Measurements from ENCODE around the gene MYBPC3.

Gene MYBPC3

DNA sequence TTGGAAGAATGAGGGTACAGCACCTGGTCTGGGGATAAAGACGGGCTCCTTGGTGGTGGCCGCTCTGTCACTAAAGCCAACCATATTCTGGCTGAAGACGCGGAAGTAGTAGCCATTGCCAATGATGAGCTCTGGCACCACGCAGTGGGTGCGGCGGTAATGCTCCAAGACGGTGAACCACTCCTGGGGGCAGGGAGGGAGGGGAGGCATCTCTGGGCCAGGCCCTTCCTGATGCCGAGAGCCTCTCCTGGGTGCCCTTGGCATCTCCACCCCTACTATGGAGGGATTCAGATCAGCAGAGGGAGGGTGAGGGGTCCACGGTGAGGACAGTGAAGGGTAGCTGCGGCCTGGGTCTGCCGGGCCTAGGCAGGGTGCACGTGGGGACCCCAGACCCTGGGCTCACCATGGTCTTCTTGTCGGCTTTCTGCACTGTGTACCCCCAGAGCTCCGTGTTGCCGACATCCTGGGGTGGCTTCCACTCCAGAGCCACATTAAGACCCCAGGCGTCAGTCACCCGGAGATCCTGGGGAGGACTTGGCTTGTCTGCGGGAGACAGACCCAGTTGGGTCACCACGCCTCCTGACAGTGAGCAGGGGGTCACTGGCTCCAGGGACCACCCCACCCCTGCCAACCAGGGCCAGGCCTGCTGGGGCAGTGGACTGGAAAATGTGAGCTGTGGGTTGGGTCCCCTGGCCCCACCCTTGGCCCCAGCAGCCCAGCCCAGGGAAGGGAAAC, 19.5 kb downstream of the MYBPC3 start:
- Histone ChIP-seq H3K9me3 (ENCODE audit: control insufficient read depth in 1 of 2, low read length in 2 of 2) (no peaks in the 10 kb centered on the region), H3K27me3 (ENCODE audit: low read depth, low read length) (no peaks in the 10 kb centered on the region), H3K36me3 (ENCODE audit: control insufficient read depth in 1 of 2, insufficient read depth in 2 of 2, low read length in 2 of 2) (peaks cover 12 to 18% of the 10 kb centered on the region in 2 donors), H3K27ac (ENCODE audit: low read length) (no peak overlapping the region), H3K4me1 (ENCODE audit: control insufficient read depth in 1 of 2, insufficient read depth in 2 of 2, low read length in 2 of 2) (peaks cover 0 to 20% of the 10 kb centered on the region in 2 donors), H3K4me3 (ENCODE audit: low read depth in 1 of 2, low read length in 2 of 2) (no peak overlapping the region)

GRCh38 chr11:47332303-47332711, 20.2 kb downstream of the MYBPC3 start:
- H3K27me3 ChIP-seq (ENCODE audit: low read depth, low read length) = no peaks in the 10 kb centered on the region
- peaks cover 0 to 20% of the 10 kb centered on the region in 2 donors for H3K4me1 ChIP-seq (ENCODE audit: control insufficient read depth in 1 of 2, insufficient read depth in 2 of 2, low read length in 2 of 2)
- H3K36me3 ChIP-seq (ENCODE audit: control insufficient read depth in 1 of 2, insufficient read depth in 2 of 2, low read length in 2 of 2) = peaks cover 17 to 24% of the 10 kb centered on the region in 2 donors
- H3K9me3 ChIP-seq (ENCODE audit: control insufficient read depth in 1 of 2, low read length in 2 of 2) = no peaks in the 10 kb centered on the region
- no peak overlapping the region for H3K27ac ChIP-seq (ENCODE audit: low read length)
- H3K4me3 ChIP-seq (ENCODE audit: low read depth in 1 of 2, low read length in 2 of 2) = no peak overlapping the region

DNA sequence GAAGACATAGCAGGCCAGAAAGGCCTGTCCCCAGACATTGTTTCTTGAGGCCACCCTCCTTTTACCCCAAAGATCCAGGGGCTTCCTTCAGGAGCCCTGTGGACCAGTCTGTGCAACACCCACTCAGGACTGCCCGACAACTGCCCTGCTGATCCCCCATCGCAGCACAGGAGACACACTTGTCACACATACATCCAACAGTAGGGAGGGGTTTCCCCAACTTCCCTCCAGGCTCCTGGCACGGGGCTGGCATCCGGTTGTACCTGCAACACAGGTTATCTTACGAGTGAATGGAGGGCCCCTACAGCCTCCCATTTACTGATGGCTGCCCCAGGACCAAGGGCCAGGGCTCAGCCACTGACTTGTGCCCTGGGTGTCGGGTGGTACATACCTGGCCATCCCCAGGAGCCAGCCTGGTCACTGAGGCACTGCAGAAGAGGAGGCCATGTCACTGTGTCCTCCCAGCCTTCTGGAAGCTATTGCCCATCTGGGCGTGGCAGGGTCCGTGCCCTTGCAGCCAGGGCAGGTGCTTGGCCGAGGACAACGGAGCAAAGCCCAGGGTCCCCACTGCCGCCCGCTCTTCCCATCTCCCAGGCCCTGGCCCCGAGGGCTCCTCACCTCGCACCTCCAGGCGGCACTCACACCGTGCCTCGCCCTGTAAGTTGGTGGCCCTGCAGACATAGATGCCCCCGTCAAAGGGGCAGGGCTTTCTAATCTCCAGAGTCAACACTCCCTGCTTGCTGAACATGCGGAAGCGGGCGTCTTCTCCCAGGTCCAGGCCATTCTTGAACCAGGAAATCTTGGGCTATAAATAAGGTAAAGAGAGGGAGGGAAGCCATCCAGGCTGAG, 20.8 kb downstream of the MYBPC3 start:
- H3K27me3 ChIP-seq (ENCODE audit: low read depth, low read length) = no peaks in the 10 kb centered on the region
- H3K4me3 ChIP-seq (ENCODE audit: low read depth in 1 of 2, low read length in 2 of 2) = no peak overlapping the region
- no peaks in the 10 kb centered on the region for H3K9me3 ChIP-seq (ENCODE audit: control insufficient read depth in 1 of 2, low read length in 2 of 2)
- H3K27ac ChIP-seq (ENCODE audit: low read length) = no peak overlapping the region
- H3K4me1 ChIP-seq (ENCODE audit: control insufficient read depth in 1 of 2, insufficient read depth in 2 of 2, low read length in 2 of 2) = peaks cover 0 to 20% of the 10 kb centered on the region in 2 donors
- H3K36me3 ChIP-seq (ENCODE audit: control insufficient read depth in 1 of 2, insufficient read depth in 2 of 2, low read length in 2 of 2) = peaks cover 21 to 31% of the 10 kb centered on the region in 2 donors

GRCh38 chr11:47329987-47330931, 22.2 kb downstream of the MYBPC3 start:
- Histone ChIP-seq H3K27ac (ENCODE audit: low read length) (no peak overlapping the region), H3K36me3 (ENCODE audit: control insufficient read depth in 1 of 2, insufficient read depth in 2 of 2, low read length in 2 of 2) (peaks cover 34 to 45% of the 10 kb centered on the region in 2 donors), H3K9me3 (ENCODE audit: control insufficient read depth in 1 of 2, low read length in 2 of 2) (no peaks in the 10 kb centered on the region), H3K27me3 (ENCODE audit: low read depth, low read length) (no peaks in the 10 kb centered on the region), H3K4me3 (ENCODE audit: low read depth in 1 of 2, low read length in 2 of 2) (no peak overlapping the region), H3K4me1 (ENCODE audit: control insufficient read depth in 1 of 2, insufficient read depth in 2 of 2, low read length in 2 of 2) (peaks cover 0 to 20% of the 10 kb centered on the region in 2 donors)

GRCh38 chr11:47329431-47329986, 23.0 kb downstream of the MYBPC3 start:
- Histone ChIP-seq H3K4me1 (ENCODE audit: control insufficient read depth in 1 of 2, insufficient read depth in 2 of 2, low read length in 2 of 2) (peaks cover 0 to 20% of the 10 kb centered on the region in 2 donors), H3K9me3 (ENCODE audit: control insufficient read depth in 1 of 2, low read length in 2 of 2) (no peaks in the 10 kb centered on the region), H3K36me3 (ENCODE audit: control insufficient read depth in 1 of 2, insufficient read depth in 2 of 2, low read length in 2 of 2) (peaks cover 41 to 48% of the 10 kb centered on the region in 2 donors), H3K4me3 (ENCODE audit: low read depth in 1 of 2, low read length in 2 of 2) (no peak overlapping the region), H3K27me3 (ENCODE audit: low read depth, low read length) (no peaks in the 10 kb centered on the region), H3K27ac (ENCODE audit: low read length) (no peak overlapping the region)

DNA sequence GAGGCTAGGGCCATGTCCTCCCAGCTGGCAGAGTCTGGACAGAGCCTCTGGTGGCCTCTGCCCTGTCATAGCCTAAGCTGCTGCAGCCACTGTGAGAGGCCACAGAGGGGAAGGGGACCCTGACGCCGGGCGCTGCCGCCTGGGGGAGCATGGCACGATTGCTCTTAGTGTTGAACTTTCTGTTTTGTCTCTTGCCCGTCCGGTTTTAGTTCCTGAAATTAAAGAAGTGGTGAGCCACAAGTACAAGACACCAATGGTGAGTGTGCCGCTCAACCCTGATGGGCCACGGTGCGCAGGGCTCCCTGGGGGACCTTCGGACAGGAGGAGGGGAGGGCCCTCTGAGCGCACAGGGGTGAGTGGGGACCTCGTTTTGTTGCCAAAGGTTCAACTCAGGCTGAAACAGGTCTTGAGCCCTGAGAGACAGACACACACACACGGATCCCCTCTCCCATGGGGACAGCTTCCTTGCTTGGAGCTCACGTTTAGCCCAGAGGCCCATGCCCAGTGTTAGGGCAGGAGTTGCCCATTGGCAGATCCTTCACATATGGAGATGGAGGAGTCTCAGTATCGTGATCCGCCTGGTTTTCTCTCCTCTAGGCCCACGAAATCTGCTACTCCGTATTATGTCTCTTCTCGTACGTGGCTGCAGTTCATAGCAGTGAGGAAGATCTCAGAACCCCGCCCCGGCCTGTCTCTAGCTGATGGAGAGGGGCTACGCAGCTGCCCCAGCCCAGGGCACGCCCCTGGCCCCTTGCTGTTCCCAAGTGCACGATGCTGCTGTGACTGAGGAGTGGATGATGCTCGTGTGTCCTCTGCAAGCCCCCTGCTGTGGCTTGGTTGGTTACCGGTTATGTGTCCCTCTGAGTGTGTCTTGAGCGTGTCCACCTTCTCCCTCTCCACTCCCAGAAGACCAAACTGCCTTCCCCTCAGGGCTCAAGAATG, 23.8 kb downstream of the MYBPC3 start:
- Histone ChIP-seq H3K27ac (ENCODE audit: low read length) (no peak overlapping the region), H3K36me3 (ENCODE audit: control insufficient read depth in 1 of 2, insufficient read depth in 2 of 2, low read length in 2 of 2) (peaks cover 41 to 48% of the 10 kb centered on the region in 2 donors), H3K9me3 (ENCODE audit: control insufficient read depth in 1 of 2, low read length in 2 of 2) (no peaks in the 10 kb centered on the region), H3K4me3 (ENCODE audit: low read depth in 1 of 2, low read length in 2 of 2) (no peak overlapping the region), H3K4me1 (ENCODE audit: control insufficient read depth in 1 of 2, insufficient read depth in 2 of 2, low read length in 2 of 2) (peaks cover 0 to 20% of the 10 kb centered on the region in 2 donors), H3K27me3 (ENCODE audit: low read depth, low read length) (no peaks in the 10 kb centered on the region)

DNA sequence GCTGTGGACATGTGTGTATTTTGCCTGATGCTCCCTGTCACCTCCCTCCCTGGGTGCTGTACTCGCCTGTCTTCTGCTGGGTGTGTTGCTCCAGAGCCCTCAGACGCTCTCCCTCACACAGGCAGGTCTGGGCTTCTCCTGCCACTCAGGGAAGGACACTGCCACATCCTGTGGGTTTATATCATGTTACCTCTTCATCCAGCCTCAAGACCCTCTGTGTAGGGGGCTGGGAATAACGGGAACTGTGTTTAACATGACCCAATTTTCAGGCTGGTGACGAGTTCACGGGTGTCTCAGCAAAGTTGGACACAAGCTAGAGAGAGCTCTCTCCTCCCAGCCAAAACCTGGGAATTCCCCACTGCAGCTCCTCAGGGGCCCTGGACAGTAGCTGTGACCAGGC, 24.6 kb downstream of the MYBPC3 start:
- Histone ChIP-seq H3K27me3 (ENCODE audit: low read depth, low read length) (no peaks in the 10 kb centered on the region), H3K27ac (ENCODE audit: low read length) (no peak overlapping the region), H3K9me3 (ENCODE audit: control insufficient read depth in 1 of 2, low read length in 2 of 2) (no peaks in the 10 kb centered on the region), H3K4me1 (ENCODE audit: control insufficient read depth in 1 of 2, insufficient read depth in 2 of 2, low read length in 2 of 2) (peaks cover 0 to 20% of the 10 kb centered on the region in 2 donors), H3K36me3 (ENCODE audit: control insufficient read depth in 1 of 2, insufficient read depth in 2 of 2, low read length in 2 of 2) (peaks cover 41 to 48% of the 10 kb centered on the region in 2 donors), H3K4me3 (ENCODE audit: low read depth in 1 of 2, low read length in 2 of 2) (no peak overlapping the region)

DNA sequence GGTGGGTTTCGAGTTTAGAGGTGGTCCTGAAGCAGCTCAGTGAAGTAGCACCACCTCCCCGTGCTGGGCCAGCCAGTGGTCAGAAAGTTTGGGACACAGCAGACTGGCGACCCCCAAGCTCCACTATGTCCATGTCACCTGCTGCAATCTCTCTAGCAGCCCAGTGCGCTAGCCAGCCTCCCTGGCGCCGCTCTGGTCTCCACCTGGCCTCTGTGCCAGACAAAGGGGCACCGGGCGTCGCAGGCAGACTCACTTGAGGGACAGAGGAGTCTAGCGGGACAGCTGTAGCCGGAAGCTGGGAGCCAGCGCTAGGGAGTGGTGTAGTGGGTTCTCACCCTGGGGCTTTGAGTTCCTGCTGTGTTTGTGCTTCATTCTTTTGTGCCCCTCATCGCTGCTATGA, 25.5 kb downstream of the MYBPC3 start:
- Histone ChIP-seq H3K36me3 (ENCODE audit: control insufficient read depth in 1 of 2, insufficient read depth in 2 of 2, low read length in 2 of 2) (peaks cover 42 to 53% of the 10 kb centered on the region in 2 donors), H3K4me3 (ENCODE audit: low read depth in 1 of 2, low read length in 2 of 2) (no peak overlapping the region), H3K9me3 (ENCODE audit: control insufficient read depth in 1 of 2, low read length in 2 of 2) (no peaks in the 10 kb centered on the region), H3K27ac (ENCODE audit: low read length) (no peak overlapping the region), H3K27me3 (ENCODE audit: low read depth, low read length) (no peaks in the 10 kb centered on the region), H3K4me1 (ENCODE audit: control insufficient read depth in 1 of 2, insufficient read depth in 2 of 2, low read length in 2 of 2) (peaks cover 0 to 20% of the 10 kb centered on the region in 2 donors)

DNA sequence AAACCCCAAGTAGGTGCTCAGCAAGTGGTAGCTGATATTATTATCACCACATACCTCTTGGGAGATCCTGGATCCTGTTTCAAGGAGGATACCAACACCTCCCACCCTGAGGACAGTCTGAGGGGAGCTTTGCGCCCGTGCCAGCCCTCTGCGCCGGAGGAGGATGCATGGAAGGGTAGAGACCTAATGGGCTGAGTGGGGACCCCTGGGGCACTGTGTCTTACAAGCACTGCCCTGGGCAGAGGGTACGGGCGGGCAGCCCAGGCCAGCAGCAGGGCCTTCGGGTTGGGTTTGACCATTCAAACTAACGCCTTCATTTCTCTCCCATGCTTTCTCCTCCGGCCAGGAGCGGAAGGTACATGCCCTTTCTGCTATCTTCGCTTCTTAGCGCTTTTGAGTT, 26.3 kb downstream of the MYBPC3 start:
- H3K36me3 ChIP-seq (ENCODE audit: control insufficient read depth in 1 of 2, insufficient read depth in 2 of 2, low read length in 2 of 2) = peaks cover 48 to 57% of the 10 kb centered on the region in 2 donors
- H3K27ac ChIP-seq (ENCODE audit: low read length) = no peak overlapping the region

More for the DNA sequence above, 26.3 kb downstream of the MYBPC3 start:
- H3K27me3 ChIP-seq (ENCODE audit: low read depth, low read length) = no peaks in the 10 kb centered on the region
- no peak overlapping the region for H3K4me3 ChIP-seq (ENCODE audit: low read depth in 1 of 2, low read length in 2 of 2)
- no peaks in the 10 kb centered on the region for H3K9me3 ChIP-seq (ENCODE audit: control insufficient read depth in 1 of 2, low read length in 2 of 2)
- peaks cover 0 to 20% of the 10 kb centered on the region in 2 donors for H3K4me1 ChIP-seq (ENCODE audit: control insufficient read depth in 1 of 2, insufficient read depth in 2 of 2, low read length in 2 of 2)
